NT2/D1 (cell line): ENCODE results near the gene RPS6KA5.

Source experiments
- SUZ12 ChIP-seq: IDR thresholded peaks from 2 replicates; pipeline ENCODE4 v1.6.1; 2011; ENCODE audit not compliant: insufficient read length, insufficient read depth; ENCODE audit errors: extremely low read depth
- YY1 ChIP-seq: IDR thresholded peaks from 2 replicates; pipeline ENCODE4 v1.6.1; 2011; ENCODE audit not compliant: insufficient read length, insufficient read depth
- ZNF274 ChIP-seq: IDR thresholded peaks from 2 replicates; pipeline ENCODE4 v1.6.1; 2011; ENCODE audit warnings: mild to moderate bottlenecking, low read depth, low read length

DNA sequence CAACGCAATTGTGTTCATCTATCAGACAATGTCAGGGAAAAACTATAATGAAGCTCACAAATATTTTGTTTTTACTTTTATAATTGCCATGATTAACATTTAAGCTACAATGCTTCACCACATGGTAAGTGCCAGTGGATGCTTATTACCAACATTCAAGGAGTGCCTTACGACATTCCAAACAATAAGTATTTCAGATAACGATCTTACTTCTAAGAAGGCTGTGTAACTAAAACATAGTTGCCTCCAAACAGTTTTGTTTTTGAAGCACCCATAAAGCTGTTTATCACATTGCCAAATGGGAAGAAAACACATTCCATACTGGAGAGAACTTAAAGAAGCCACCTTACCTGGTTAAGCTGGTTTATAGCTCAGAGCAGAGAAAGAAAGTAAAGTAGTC lies 78.8 kb downstream of the RPS6KA5 start:
- TF ChIP-seq YY1 (no peak), SUZ12 (no peak), ZNF274 (no peak)
